Measurements from ENCODE around the gene LZIC.

The LZIC gene

GRCh38 chr1:9905010-9905409 is 38.2 kb downstream of the LZIC start:
- no peak for TF ChIP-seq ZFP3 (CRISPR knock-in tag; IDR thresholded peaks at IDR 0.05)
- TF ChIP-seq OSR1 (CRISPR knock-in tag; IDR thresholded peaks at IDR 0.05), result no peak
- no peak for TF ChIP-seq PATZ1 (CRISPR knock-in tag; IDR thresholded peaks at IDR 0.05; ENCODE audit: borderline replicate concordance)
- no peak for TF ChIP-seq ZC3H10 (CRISPR knock-in tag; IDR thresholded peaks at IDR 0.05)
- no peak for TF ChIP-seq ISL1 (CRISPR knock-in tag; IDR thresholded peaks at IDR 0.05)
- no peak for TF ChIP-seq ZFP30 (CRISPR knock-in tag; IDR thresholded peaks at IDR 0.05)
- no peak for TF ChIP-seq TSHZ2 (CRISPR knock-in tag; IDR thresholded peaks at IDR 0.05)
- TF ChIP-seq ZNF8 (CRISPR knock-in tag; IDR thresholded peaks at IDR 0.05), result no peak
- TF ChIP-seq CREB5 (CRISPR knock-in tag; IDR thresholded peaks at IDR 0.05; ENCODE audit: low read depth), result no peak
- no peak for TF ChIP-seq ESRRG (CRISPR knock-in tag; IDR thresholded peaks at IDR 0.05)
- no peak for TF ChIP-seq PPARA (CRISPR knock-in tag; IDR thresholded peaks at IDR 0.05; ENCODE audit: borderline replicate concordance)
- TF ChIP-seq TCF4 (CRISPR knock-in tag; IDR thresholded peaks at IDR 0.05; ENCODE audit: borderline replicate concordance), result no peak
- TF ChIP-seq TOX (CRISPR knock-in tag; IDR thresholded peaks at IDR 0.05; ENCODE audit: borderline replicate concordance), result no peak
- TF ChIP-seq POU6F1 (CRISPR knock-in tag; IDR thresholded peaks at IDR 0.05; ENCODE audit: borderline replicate concordance, low read depth), result no peak
- no peak for TF ChIP-seq GLIS3 (CRISPR knock-in tag; IDR thresholded peaks at IDR 0.05)
- TF ChIP-seq ZNF70 (CRISPR knock-in tag; IDR thresholded peaks at IDR 0.05), result no peak
- TF ChIP-seq CSRNP3 (CRISPR knock-in tag; IDR thresholded peaks at IDR 0.05), result no peak
- TF ChIP-seq CSDC2 (CRISPR knock-in tag; IDR thresholded peaks at IDR 0.05), result no peak
- TF ChIP-seq BACH2 (CRISPR knock-in tag; IDR thresholded peaks at IDR 0.05; ENCODE audit: borderline replicate concordance), result no peak
- no peak for ATAC-seq

GRCh38 chr1:9904596-9904995 is 38.6 kb downstream of the LZIC start:
- TF ChIP-seq ZFP30 (CRISPR knock-in tag; IDR thresholded peaks at IDR 0.05) (no peak), CREB5 (CRISPR knock-in tag; IDR thresholded peaks at IDR 0.05; ENCODE audit: low read depth) (no peak), BACH2 (CRISPR knock-in tag; IDR thresholded peaks at IDR 0.05; ENCODE audit: borderline replicate concordance) (no peak), TOX (CRISPR knock-in tag; IDR thresholded peaks at IDR 0.05; ENCODE audit: borderline replicate concordance) (no peak), ESRRG (CRISPR knock-in tag; IDR thresholded peaks at IDR 0.05) (no peak), ZNF565 (CRISPR knock-in tag; conservative IDR thresholded peaks at IDR 0.05; ENCODE audit: low read depth) (no peak), PPARA (CRISPR knock-in tag; IDR thresholded peaks at IDR 0.05; ENCODE audit: borderline replicate concordance) (no peak), TCF4 (CRISPR knock-in tag; IDR thresholded peaks at IDR 0.05; ENCODE audit: borderline replicate concordance) (no peak), POU6F1 (CRISPR knock-in tag; IDR thresholded peaks at IDR 0.05; ENCODE audit: borderline replicate concordance, low read depth) (no peak), ZNF8 (CRISPR knock-in tag; IDR thresholded peaks at IDR 0.05) (no peak), CSDC2 (CRISPR knock-in tag; IDR thresholded peaks at IDR 0.05) (no peak), ISL1 (CRISPR knock-in tag; IDR thresholded peaks at IDR 0.05) (no peak), CSRNP3 (CRISPR knock-in tag; IDR thresholded peaks at IDR 0.05) (no peak), ARNTL (CRISPR knock-in tag; IDR thresholded peaks at IDR 0.05; ENCODE audit: borderline replicate concordance, low read depth) (no peak)
- no peak for ATAC-seq
